Measurements from ENCODE around the gene CELA3A. TPM values are rescaled to one million over a fixed set of nuclear protein-coding genes. Genes with fewer than 3 reads are reported as not detected.

Gene CELA3A, protein sequence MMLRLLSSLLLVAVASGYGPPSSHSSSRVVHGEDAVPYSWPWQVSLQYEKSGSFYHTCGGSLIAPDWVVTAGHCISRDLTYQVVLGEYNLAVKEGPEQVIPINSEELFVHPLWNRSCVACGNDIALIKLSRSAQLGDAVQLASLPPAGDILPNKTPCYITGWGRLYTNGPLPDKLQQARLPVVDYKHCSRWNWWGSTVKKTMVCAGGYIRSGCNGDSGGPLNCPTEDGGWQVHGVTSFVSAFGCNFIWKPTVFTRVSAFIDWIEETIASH
- polyA plus RNA-seq (2011; rRNA removed): not detected in 2 replicates
- polyA plus RNA-seq (2012; cell fraction: cytosol; rRNA removed): 0.04 TPM in 1 of 2 replicates, not detected in the other
- polyA plus RNA-seq (2012; cell fraction: nucleus; rRNA removed): not detected in 2 replicates
- polyA plus RNA-seq (2017; fragmentation: RNase III; extraction: RNeasy Plus Mini Kit Qiagen cat#74134 plus additional on column Dnase treatment): not detected in 3 replicates
- polyA minus RNA-seq (2011; rRNA and poly(A)+ RNA removed): not detected in 2 replicates

DNA sequence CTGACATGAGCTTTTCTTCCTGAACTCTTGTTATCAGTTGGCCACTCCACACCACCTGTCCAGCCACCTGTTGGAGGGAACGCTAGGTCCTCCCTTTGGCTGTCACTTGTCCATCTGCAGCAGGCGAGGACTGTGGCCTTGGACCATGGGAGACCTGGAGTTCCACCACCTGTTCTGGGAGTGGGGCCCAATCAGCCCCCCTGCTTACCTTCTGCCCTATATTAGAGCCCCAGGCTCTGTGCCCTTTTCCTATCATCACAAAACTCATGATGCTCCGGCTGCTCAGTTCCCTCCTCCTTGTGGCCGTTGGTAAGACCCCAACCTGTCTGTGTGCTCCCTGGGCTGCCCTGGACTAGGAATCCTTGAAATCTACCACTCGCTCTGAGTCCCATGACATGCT, at the start of gene CELA3A:
Gene CELA3A, plus strand, starts transcription at position 249 of the 400 bp plus-strand sequence. Its CDS starts 18 bp downstream, at position 267.
- H3K4me3 ChIP-seq: no peak within 1 kb of the TSS
- WGBS (ENCODE audit: missing lambda C conversion rate): 71% methylated on average over 5 of the region's 5 CpGs
- ATAC-seq: no peak
- H3K9me3 ChIP-seq: no peaks in the 10 kb centered on the region
- H3K4me1 ChIP-seq: peaks cover 7% of the 10 kb centered on the region; the same call in 2 of the 3 replicates
- CTCF ChIA-PET: no interaction called here
- FAIRE-seq: no peak
- no peak for TF ChIP-seq JUN (IDR thresholded peaks at IDR 0.05)
- no peak for TF ChIP-seq KDM1A (IDR thresholded peaks at IDR 0.05; ENCODE audit: low read depth)
- no peak for TF ChIP-seq CHD2 (IDR thresholded peaks at IDR 0.05; ENCODE audit: low read length, partially characterized antibody)
- TF ChIP-seq, protein P1, sequence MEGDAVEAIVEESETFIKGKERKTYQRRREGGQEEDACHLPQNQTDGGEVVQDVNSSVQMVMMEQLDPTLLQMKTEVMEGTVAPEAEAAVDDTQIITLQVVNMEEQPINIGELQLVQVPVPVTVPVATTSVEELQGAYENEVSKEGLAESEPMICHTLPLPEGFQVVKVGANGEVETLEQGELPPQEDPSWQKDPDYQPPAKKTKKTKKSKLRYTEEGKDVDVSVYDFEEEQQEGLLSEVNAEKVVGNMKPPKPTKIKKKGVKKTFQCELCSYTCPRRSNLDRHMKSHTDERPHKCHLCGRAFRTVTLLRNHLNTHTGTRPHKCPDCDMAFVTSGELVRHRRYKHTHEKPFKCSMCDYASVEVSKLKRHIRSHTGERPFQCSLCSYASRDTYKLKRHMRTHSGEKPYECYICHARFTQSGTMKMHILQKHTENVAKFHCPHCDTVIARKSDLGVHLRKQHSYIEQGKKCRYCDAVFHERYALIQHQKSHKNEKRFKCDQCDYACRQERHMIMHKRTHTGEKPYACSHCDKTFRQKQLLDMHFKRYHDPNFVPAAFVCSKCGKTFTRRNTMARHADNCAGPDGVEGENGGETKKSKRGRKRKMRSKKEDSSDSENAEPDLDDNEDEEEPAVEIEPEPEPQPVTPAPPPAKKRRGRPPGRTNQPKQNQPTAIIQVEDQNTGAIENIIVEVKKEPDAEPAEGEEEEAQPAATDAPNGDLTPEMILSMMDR (IDR thresholded peaks at IDR 0.05): no peak
- TF ChIP-seq ZNF302 (CRISPR knock-in tag; IDR thresholded peaks at IDR 0.05): no peak
- TF ChIP-seq, protein P2, sequence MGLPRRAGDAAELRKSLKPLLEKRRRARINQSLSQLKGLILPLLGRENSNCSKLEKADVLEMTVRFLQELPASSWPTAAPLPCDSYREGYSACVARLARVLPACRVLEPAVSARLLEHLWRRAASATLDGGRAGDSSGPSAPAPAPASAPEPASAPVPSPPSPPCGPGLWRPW (IDR thresholded peaks at IDR 0.05): no peak
- TF ChIP-seq HDAC2 (IDR thresholded peaks at IDR 0.05): no peak
- TF ChIP-seq TP53 (CRISPR knock-in tag; IDR thresholded peaks at IDR 0.05): no peak
- no peak for TF ChIP-seq POLR2AphosphoS2 (conservative IDR thresholded peaks at IDR 0.05; ENCODE audit: low read length)
- TF ChIP-seq ZFP36 (IDR thresholded peaks at IDR 0.05; ENCODE audit: borderline replicate concordance, partially characterized antibody): no peak
- TF ChIP-seq CBX2 (IDR thresholded peaks at IDR 0.05; ENCODE audit: borderline replicate concordance, low read depth): no peak
- TF ChIP-seq TFCP2L1 (CRISPR knock-in tag; IDR thresholded peaks at IDR 0.05): no peak
- POLR2A ChIA-PET: no interaction called here
- H3K4me2 ChIP-seq: no peak within 1 kb of the TSS
- no peak for DNase-seq (ENCODE audit: low read depth in 1 of 2, low spot score in 1 of 2)
- no peak within 1 kb of the TSS for H3K27ac ChIP-seq

DNA sequence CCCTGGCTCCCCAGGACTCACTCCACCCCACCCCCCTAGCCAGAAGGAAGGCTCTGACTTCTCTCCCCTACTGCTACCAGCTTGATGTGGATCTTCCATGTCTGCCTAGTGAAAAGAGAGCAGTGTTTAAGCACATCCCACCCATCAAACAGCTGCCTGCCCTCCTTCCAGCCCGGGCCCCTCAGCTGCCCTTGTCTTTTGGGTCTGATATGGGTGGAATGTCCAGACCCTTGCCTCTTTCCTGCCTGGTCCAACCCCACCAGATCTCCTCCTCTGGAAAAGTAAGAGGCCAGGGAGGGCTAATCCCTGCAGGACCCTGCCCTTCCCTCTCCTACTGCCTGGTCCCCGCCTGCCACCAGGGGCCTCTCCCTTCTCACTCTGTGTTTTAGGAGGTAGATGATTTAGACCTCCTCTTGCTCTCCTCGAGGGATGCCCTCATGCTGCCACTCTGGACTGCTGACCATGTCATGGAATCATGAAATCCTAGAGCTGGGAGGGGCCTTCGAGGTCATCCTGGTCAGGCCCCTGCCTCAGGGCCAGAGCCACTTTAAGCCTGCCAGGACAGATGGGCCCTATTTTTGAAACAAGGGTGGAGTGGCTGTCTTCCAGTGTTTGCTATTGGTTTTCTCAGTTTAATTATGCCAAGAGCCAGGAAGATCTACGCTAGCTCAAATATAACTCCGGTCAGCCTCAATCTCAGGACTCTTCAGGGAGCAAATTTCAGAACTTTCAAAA, 48.5 kb upstream of the CELA3A start:
- DNase-seq (ENCODE audit: low read depth in 1 of 2, low spot score in 1 of 2) (no peak), FAIRE-seq (no peak), ATAC-seq (peak in 1 of 2 experiments; percentile 50; a peak in 1 of 6 replicates)
- POLR2A ChIA-PET: no interaction called here
- no peak overlapping the region for H3K4me2 ChIP-seq
- H3K4me1 ChIP-seq: peaks cover 21% of the 10 kb centered on the region
- TF ChIP-seq SMC3 (IDR thresholded peaks at IDR 0.05): no peak
- TF ChIP-seq, protein P3, sequence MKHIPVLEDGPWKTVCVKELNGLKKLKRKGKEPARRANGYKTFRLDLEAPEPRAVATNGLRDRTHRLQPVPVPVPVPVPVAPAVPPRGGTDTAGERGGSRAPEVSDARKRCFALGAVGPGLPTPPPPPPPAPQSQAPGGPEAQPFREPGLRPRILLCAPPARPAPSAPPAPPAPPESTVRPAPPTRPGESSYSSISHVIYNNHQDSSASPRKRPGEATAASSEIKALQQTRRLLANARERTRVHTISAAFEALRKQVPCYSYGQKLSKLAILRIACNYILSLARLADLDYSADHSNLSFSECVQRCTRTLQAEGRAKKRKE (CRISPR knock-in tag; IDR thresholded peaks at IDR 0.05; ENCODE audit: low read depth): no peak
- TF ChIP-seq RARB (CRISPR knock-in tag; IDR thresholded peaks at IDR 0.05): no peak
- TF ChIP-seq, protein P4, sequence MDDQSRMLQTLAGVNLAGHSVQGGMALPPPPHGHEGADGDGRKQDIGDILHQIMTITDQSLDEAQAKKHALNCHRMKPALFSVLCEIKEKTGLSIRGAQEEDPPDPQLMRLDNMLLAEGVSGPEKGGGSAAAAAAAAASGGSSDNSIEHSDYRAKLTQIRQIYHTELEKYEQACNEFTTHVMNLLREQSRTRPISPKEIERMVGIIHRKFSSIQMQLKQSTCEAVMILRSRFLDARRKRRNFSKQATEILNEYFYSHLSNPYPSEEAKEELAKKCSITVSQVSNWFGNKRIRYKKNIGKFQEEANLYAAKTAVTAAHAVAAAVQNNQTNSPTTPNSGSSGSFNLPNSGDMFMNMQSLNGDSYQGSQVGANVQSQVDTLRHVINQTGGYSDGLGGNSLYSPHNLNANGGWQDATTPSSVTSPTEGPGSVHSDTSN (IDR thresholded peaks at IDR 0.05): no peak
- TF ChIP-seq, protein P5, sequence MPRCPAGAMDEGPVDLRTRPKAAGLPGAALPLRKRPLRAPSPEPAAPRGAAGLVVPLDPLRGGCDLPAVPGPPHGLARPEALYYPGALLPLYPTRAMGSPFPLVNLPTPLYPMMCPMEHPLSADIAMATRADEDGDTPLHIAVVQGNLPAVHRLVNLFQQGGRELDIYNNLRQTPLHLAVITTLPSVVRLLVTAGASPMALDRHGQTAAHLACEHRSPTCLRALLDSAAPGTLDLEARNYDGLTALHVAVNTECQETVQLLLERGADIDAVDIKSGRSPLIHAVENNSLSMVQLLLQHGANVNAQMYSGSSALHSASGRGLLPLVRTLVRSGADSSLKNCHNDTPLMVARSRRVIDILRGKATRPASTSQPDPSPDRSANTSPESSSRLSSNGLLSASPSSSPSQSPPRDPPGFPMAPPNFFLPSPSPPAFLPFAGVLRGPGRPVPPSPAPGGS (IDR thresholded peaks at IDR 0.05): no peak
- TF ChIP-seq TP53 (CRISPR knock-in tag; IDR thresholded peaks at IDR 0.05): no peak
- TF ChIP-seq, protein P2 (IDR thresholded peaks at IDR 0.05): no peak
- TF ChIP-seq CHD2 (IDR thresholded peaks at IDR 0.05; ENCODE audit: low read length, partially characterized antibody): no peak
- TF ChIP-seq MYC (IDR thresholded peaks at IDR 0.05; ENCODE audit: borderline replicate concordance, low read length): no peak
- TF ChIP-seq MAFK (IDR thresholded peaks at IDR 0.05; ENCODE audit: partially characterized antibody): no peak
- no peak for TF ChIP-seq POLR2AphosphoS2 (conservative IDR thresholded peaks at IDR 0.05; ENCODE audit: low read length)
- no peak for TF ChIP-seq MAZ (IDR thresholded peaks at IDR 0.05; ENCODE audit: borderline replicate concordance, low read depth, low read length)
- WGBS (ENCODE audit: missing lambda C conversion rate): 72% methylated on average over 6 of the region's 6 CpGs
- CTCF ChIA-PET: interaction anchor here (1.6 to 3.0 kb wide), 2 partner anchors 10 to 13 kb away, joined by 3 to 17 read pairs; no protein-coding TSS in a partner anchor
- H3K9me3 ChIP-seq: no peaks in the 10 kb centered on the region
- H3K4me3 ChIP-seq: no peak overlapping the region
- H3K27ac ChIP-seq: no peak overlapping the region
